CD4-positive, alpha-beta memory T cell (primary cell): ENCODE measurements around the gene CYP19A1. TPM values are rescaled to one million over a fixed set of nuclear protein-coding genes. Genes with fewer than 3 reads are reported as not detected.

Experiments used
- CTCF ChIA-PET: fragments of 350-600 bp; sonication (Branson Sonifier 250); formaldehyde crosslinking; loops from one replicate; lab custom pipeline; 2021; ENCODE audit warnings: inconsistent platforms; ENCODE audit not compliant: partially characterized antibody; lab: Charles Lee
- POLR2A ChIA-PET: fragments of 350-600 bp; sonication (Branson Sonifier 250); formaldehyde crosslinking; loops from one replicate; lab custom pipeline; 2021; ENCODE audit not compliant: partially characterized antibody; lab: Charles Lee
- DNase-seq, 5 donors: peaks; one replicate each; pipeline versions ENCODE4 v3.0.0 to v3.0.0-alpha.2; 2020 to 2022; ENCODE audit warnings: mixed read lengths in 1 of 5
- H3K27ac ChIP-seq: one replicate; pipeline ENCODE4 v1.7.0; 2013; ENCODE audit warnings: low read depth, low read length
- H3K27me3 ChIP-seq: 2 replicates; pipeline ENCODE4 v1.7.0; 2013; ENCODE audit warnings: mild to moderate bottlenecking, low read length, moderate library complexity; ENCODE audit not compliant: insufficient read depth
- H3K36me3 ChIP-seq: 2 replicates; pipeline ENCODE4 v1.7.0; 2013; ENCODE audit warnings: mild to moderate bottlenecking, low read length, moderate library complexity; ENCODE audit not compliant: insufficient read depth
- H3K4me1 ChIP-seq: 2 replicates; pipeline ENCODE4 v1.7.0; 2013; ENCODE audit warnings: mild to moderate bottlenecking, low read length, moderate library complexity; ENCODE audit not compliant: insufficient read depth
- H3K4me3 ChIP-seq, 2 donors: one replicate each; pipeline ENCODE4 v1.7.0; 2013; ENCODE audit warnings: low read length in 2 of 2, mild to moderate bottlenecking in 1 of 2
- H3K9me3 ChIP-seq, 2 donors: one replicate each; pipeline ENCODE4 v1.7.0; 2013; ENCODE audit warnings: low read length in 2 of 2, control low read depth in 1 of 2; ENCODE audit not compliant: control insufficient read depth in 1 of 2
- H3K27ac Mint-ChIP-seq, 7 donors: one replicate each; pipeline ENCODE4 v1.8.0; 2020 to 2021; ENCODE audit warnings: mixed read lengths in 7 of 7, mild to moderate bottlenecking in 6 of 7, inconsistent platforms in 3 of 7, moderate library complexity in 3 of 7
- H3K27me3 Mint-ChIP-seq, 2 donors: one replicate each; pipeline ENCODE4 v1.8.0; 2020 to 2021; ENCODE audit warnings: mixed read lengths in 2 of 2
- H3K36me3 Mint-ChIP-seq, 2 donors: one replicate each; pipeline ENCODE4 v1.8.0; 2020 to 2021; ENCODE audit warnings: mixed read lengths in 2 of 2, inconsistent platforms in 1 of 2, mild to moderate bottlenecking in 1 of 2
- H3K4me1 Mint-ChIP-seq, 4 donors: one replicate each; pipeline ENCODE4 v1.8.0; 2020 to 2021; ENCODE audit warnings: mixed read lengths in 4 of 4, mild to moderate bottlenecking in 1 of 4
- H3K4me3 Mint-ChIP-seq, 8 donors: one replicate each; pipeline ENCODE4 v1.8.0; 2020 to 2021; ENCODE audit warnings: mixed read lengths in 8 of 8, mild to moderate bottlenecking in 7 of 8, moderate library complexity in 6 of 8, inconsistent platforms in 3 of 8
- H3K9me3 Mint-ChIP-seq, 8 donors: one replicate each; pipeline ENCODE4 v1.8.0; 2020 to 2021; ENCODE audit warnings: mixed read lengths in 8 of 8, mild to moderate bottlenecking in 5 of 8, inconsistent platforms in 3 of 8, moderate library complexity in 1 of 8
- intact Hi-C: fragments of 100-400 bp; cut with micrococcal nuclease; formaldehyde crosslinking; loops from one replicate; pipeline ENCODE4 v1.15.1; 2023
- polyA plus RNA-seq, 2 donors: library from polyadenylated mRNA; unstranded; fragments of 300-500 nt; fragmentation: Illumina TruSeq; gene quantifications; one replicate each; pipeline ENCODE4 v1.2.3, GENCODE V29; 2021
- total RNA-seq, 2 experiments: library from RNA; stranded (reverse); gene quantifications; one replicate each; pipeline ENCODE4 v1.2.3, GENCODE V29; 2021

CYP19A1 gene
- total and polyA plus RNA-seq, 4 experiments from 2014 or later, result not detected

DNA sequence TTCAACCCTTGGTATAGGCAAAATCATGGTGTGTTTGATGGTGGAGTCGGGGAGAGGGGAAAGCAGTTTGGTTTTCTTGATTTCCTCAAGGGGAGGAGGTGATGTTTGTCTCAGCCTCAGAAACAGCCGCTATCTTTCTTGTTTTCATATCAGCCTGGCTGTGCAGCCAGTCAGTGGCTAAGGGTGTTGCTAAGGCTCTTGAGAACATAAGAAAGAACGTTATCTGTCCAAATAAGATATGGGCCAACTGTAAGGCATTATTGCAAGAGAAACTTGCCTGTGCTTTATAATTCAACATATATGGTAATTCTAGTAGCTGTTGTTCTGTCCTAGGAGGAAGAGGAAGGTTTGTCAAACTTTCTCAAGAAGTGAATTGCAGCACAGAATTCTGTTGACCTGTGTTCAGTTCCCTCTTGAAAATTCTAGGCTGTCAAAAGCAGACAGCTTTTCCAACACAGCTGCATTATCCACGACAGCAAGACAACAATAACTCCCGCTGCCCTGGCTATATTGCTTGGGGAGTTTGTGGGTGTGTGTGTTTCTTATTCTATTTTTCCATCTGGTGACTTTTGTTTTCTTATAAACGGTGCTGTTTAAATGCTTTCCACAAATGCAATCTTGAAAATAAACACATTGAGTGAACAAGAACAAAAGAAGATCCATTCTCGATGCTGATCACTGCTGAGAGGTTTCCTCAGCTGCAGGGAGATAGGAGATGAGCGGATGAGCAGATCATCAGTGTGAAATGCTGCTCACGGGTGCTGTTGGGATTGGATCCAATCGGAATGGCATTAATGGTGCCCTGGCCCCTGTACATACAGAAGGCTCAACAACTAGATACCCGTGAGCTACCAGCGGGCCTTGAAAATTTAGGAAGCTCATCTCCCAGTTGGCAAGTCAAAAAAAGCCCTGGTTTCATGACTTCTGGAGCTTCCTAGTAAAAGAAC lies 152.9 kb downstream of the CYP19A1 start:
- H3K36me3 Mint-ChIP-seq, result no peaks in the 10 kb centered on the region
- H3K4me3 Mint-ChIP-seq, result no peak overlapping the region
- H3K27ac ChIP-seq, result no peak overlapping the region
- no peak for DNase-seq
- H3K27ac Mint-ChIP-seq, result no peak overlapping the region
- no peaks in the 10 kb centered on the region for H3K4me1 Mint-ChIP-seq
- H3K9me3 Mint-ChIP-seq, result peaks cover 0 to 3% (median 0%) of the 10 kb centered on the region in 8 donors
- no peaks in the 10 kb centered on the region for H3K4me1 ChIP-seq
- H3K36me3 ChIP-seq, result no peaks in the 10 kb centered on the region
- CTCF ChIA-PET, result interaction anchor here (1.4 to 3.0 kb wide), 2 partner anchors 8 to 15 kb away, joined by 3 to 14 read pairs; no protein-coding TSS in a partner anchor
- no peaks in the 10 kb centered on the region for H3K27me3 ChIP-seq
- POLR2A ChIA-PET, result no interaction called here
- H3K27me3 Mint-ChIP-seq, result peaks cover 0 to 7% of the 10 kb centered on the region in 2 donors
- H3K9me3 ChIP-seq, result no peaks in the 10 kb centered on the region
- intact Hi-C loops, result no loop called here
- H3K4me3 ChIP-seq, result no peak overlapping the region

DNA sequence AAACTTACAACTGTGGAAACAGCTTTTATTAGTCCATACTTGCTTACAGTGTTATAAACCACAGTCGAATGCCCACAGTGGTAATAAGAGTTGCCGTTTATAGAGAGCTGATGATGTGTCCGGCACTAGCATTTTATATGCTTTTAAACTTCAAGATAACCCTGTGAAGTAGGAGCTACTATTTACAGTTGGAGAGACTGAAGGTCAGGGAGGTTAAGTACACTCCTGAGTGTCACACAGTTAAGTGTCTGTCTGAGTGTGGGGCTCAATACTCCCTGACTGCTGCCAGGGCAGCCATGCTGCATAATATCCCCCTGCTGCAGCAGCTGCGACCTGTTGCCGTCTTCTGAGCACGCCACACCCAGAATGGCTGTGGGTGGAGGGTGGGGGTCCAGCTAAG lies 153.8 kb downstream of the CYP19A1 start:
- no peaks in the 10 kb centered on the region for H3K36me3 Mint-ChIP-seq
- ChIA-PET POLR2A (no interaction called here), CTCF (interaction anchor here (0.8 to 3.0 kb wide), 4 partner anchors 9 to 22 kb away, joined by 3 to 14 read pairs (median 3); no protein-coding TSS in a partner anchor)
- H3K4me1 Mint-ChIP-seq, result no peaks in the 10 kb centered on the region
- H3K4me1 ChIP-seq, result no peaks in the 10 kb centered on the region
- H3K36me3 ChIP-seq, result no peaks in the 10 kb centered on the region
- H3K9me3 ChIP-seq, result no peaks in the 10 kb centered on the region
- no peak overlapping the region for H3K27ac Mint-ChIP-seq
- H3K9me3 Mint-ChIP-seq, result peaks cover 0 to 4% (median 0%) of the 10 kb centered on the region in 8 donors
- no peak overlapping the region for H3K4me3 Mint-ChIP-seq
- no peaks in the 10 kb centered on the region for H3K27me3 ChIP-seq
- no peak overlapping the region for H3K27ac ChIP-seq
- intact Hi-C loops, result no loop called here
- H3K4me3 ChIP-seq, result no peak overlapping the region
- DNase-seq, result no peak
- peaks cover 0 to 7% of the 10 kb centered on the region in 2 donors for H3K27me3 Mint-ChIP-seq

GRCh38 chr15:51183076-51183475 lies 155.3 kb downstream of the CYP19A1 start:
- H3K9me3 Mint-ChIP-seq, result peaks cover 0 to 4% (median 3%) of the 10 kb centered on the region in 8 donors
- no peaks in the 10 kb centered on the region for H3K36me3 ChIP-seq
- no peak overlapping the region for H3K27ac ChIP-seq
- ChIA-PET CTCF (interaction anchor here (1.7 to 3.0 kb wide), 2 partner anchors 10 to 21 kb away, joined by 3 to 14 read pairs; no protein-coding TSS in a partner anchor), POLR2A (no interaction called here)
- no peak for DNase-seq
- H3K27me3 Mint-ChIP-seq, result peaks cover 0 to 7% of the 10 kb centered on the region in 2 donors
- no peak overlapping the region for H3K4me3 Mint-ChIP-seq
- H3K9me3 ChIP-seq, result no peaks in the 10 kb centered on the region
- H3K4me1 Mint-ChIP-seq, result no peaks in the 10 kb centered on the region
- no peak overlapping the region for H3K27ac Mint-ChIP-seq
- H3K4me3 ChIP-seq, result no peak overlapping the region
- no peaks in the 10 kb centered on the region for H3K36me3 Mint-ChIP-seq
- no peaks in the 10 kb centered on the region for H3K4me1 ChIP-seq
- intact Hi-C loops, result no loop called here
- H3K27me3 ChIP-seq, result no peaks in the 10 kb centered on the region

- CTCF ChIA-PET, result no interaction called here
- Histone ChIP-seq H3K4me1 (no peaks in the 10 kb centered on the region), H3K27ac (no peak overlapping the region), H3K9me3 (no peaks in the 10 kb centered on the region), H3K4me3 (no peak overlapping the region), H3K36me3 (no peaks in the 10 kb centered on the region), H3K27me3 (no peaks in the 10 kb centered on the region)
- DNase-seq, result no peak
- H3K27ac Mint-ChIP-seq, result no peak overlapping the region
- no peak overlapping the region for H3K4me3 Mint-ChIP-seq
- POLR2A ChIA-PET, result no interaction called here
- intact Hi-C loops, result no loop called here
- H3K9me3 Mint-ChIP-seq, result peaks cover 0 to 4% (median 3%) of the 10 kb centered on the region in 8 donors
- no peaks in the 10 kb centered on the region for H3K36me3 Mint-ChIP-seq
- H3K27me3 Mint-ChIP-seq, result peaks cover 0 to 7% of the 10 kb centered on the region in 2 donors
- no peaks in the 10 kb centered on the region for H3K4me1 Mint-ChIP-seq
These were observed 156.5 kb downstream of the CYP19A1 start for GRCh38 chr15:51181905-51182304.

DNA sequence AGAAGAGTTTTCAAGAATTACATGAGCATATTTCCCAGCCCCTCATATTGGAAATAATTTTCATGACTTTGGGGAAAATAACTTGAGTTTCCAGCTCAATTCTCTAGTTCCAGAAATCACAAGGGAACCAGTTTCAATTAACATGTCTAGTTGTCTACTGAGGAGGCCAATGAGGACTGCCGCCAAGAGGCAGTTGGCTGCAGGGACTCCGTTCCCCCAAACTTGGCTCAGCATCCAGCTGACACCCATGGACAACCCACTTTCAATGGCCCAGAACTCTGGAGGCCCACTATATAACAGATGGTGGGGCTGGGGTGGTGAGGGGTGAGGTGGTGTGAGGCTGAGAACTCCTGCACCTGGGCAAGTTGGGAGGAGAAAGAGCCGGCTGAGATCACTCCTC lies 157.2 kb downstream of the CYP19A1 start:
- CTCF ChIA-PET, result no interaction called here
- Mint-ChIP-seq H3K9me3 (peaks cover 0 to 4% (median 3%) of the 10 kb centered on the region in 8 donors), H3K4me3 (no peak overlapping the region), H3K4me1 (no peaks in the 10 kb centered on the region), H3K36me3 (no peaks in the 10 kb centered on the region), H3K27ac (no peak overlapping the region), H3K27me3 (peaks cover 0 to 3% of the 10 kb centered on the region in 2 donors)
- no peaks in the 10 kb centered on the region for H3K27me3 ChIP-seq
- H3K27ac ChIP-seq, result no peak overlapping the region
- no peak for DNase-seq
- no peak overlapping the region for H3K4me3 ChIP-seq
- POLR2A ChIA-PET, result no interaction called here
- no peaks in the 10 kb centered on the region for H3K9me3 ChIP-seq
- H3K4me1 ChIP-seq, result no peaks in the 10 kb centered on the region
- intact Hi-C loops, result no loop called here
- H3K36me3 ChIP-seq, result no peaks in the 10 kb centered on the region

DNA sequence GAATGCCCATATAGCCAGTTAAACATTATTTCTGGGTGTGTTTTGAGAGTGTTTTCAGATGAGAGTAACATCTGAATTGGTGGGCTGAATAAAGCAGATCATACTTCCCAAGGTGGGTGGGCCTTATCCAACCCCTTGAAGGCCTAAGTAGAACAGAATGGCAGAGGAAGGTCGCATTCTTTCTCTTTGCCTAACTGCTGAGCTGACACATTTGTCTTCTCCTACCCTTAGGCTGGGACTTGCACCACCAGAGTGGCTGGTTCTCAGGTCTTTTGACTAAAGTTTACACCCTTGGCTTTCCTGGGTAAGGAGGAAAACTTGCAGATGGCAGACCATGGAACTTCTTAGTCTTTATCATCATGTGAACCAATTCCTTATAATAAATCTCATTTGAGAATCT lies 157.9 kb downstream of the CYP19A1 start:
- Histone ChIP-seq H3K27me3 (no peaks in the 10 kb centered on the region), H3K9me3 (no peaks in the 10 kb centered on the region), H3K4me3 (no peak overlapping the region), H3K4me1 (no peaks in the 10 kb centered on the region), H3K36me3 (no peaks in the 10 kb centered on the region), H3K27ac (no peak overlapping the region)
- no peaks in the 10 kb centered on the region for H3K36me3 Mint-ChIP-seq
- no peak for DNase-seq
- peaks cover 0 to 3% of the 10 kb centered on the region in 2 donors for H3K27me3 Mint-ChIP-seq
- ChIA-PET POLR2A (no interaction called here), CTCF (no interaction called here)
- H3K9me3 Mint-ChIP-seq, result peaks cover 0 to 4% (median 3%) of the 10 kb centered on the region in 8 donors
- intact Hi-C loops, result no loop called here
- no peaks in the 10 kb centered on the region for H3K4me1 Mint-ChIP-seq
- no peak overlapping the region for H3K4me3 Mint-ChIP-seq
- H3K27ac Mint-ChIP-seq, result no peak overlapping the region

DNA sequence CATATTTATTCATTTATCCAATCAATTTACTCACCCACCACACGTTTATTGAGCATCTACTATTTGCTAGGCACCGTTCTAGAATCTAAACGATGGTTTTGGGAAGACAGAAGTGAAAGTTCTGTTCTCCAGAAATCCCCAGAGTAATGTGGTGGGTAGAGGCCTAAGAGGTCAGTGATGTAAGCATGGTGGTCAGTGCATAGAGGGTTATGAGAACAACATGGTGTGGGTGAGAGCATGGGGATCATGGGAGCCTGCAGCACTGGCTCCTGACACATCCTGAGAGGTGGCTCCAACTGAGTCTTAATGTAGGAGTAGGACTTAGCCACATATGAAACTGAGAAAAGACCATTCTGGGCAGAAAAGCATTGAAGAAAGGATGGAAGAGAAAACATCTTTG lies 158.4 kb downstream of the CYP19A1 start:
- Histone ChIP-seq H3K4me3 (no peak overlapping the region), H3K27ac (no peak overlapping the region), H3K27me3 (no peaks in the 10 kb centered on the region), H3K36me3 (no peaks in the 10 kb centered on the region), H3K9me3 (no peaks in the 10 kb centered on the region), H3K4me1 (no peaks in the 10 kb centered on the region)
- Mint-ChIP-seq H3K27me3 (peaks cover 0 to 3% of the 10 kb centered on the region in 2 donors), H3K4me1 (no peaks in the 10 kb centered on the region), H3K27ac (no peak overlapping the region), H3K36me3 (no peaks in the 10 kb centered on the region), H3K9me3 (peaks cover 0 to 4% (median 3%) of the 10 kb centered on the region in 8 donors), H3K4me3 (no peak overlapping the region)
- ChIA-PET POLR2A (no interaction called here), CTCF (no interaction called here)
- no peak for DNase-seq
- intact Hi-C loops, result no loop called here
